Hepatic stellate cell (primary cell): Measurements from ENCODE around the gene MOSPD3.

ENCODE experiments used
- DNase-seq: peaks from one replicate; pipeline ENCODE4 v3.0.0; 2011; ENCODE audit warnings: low spot score

The MOSPD3 gene

DNA sequence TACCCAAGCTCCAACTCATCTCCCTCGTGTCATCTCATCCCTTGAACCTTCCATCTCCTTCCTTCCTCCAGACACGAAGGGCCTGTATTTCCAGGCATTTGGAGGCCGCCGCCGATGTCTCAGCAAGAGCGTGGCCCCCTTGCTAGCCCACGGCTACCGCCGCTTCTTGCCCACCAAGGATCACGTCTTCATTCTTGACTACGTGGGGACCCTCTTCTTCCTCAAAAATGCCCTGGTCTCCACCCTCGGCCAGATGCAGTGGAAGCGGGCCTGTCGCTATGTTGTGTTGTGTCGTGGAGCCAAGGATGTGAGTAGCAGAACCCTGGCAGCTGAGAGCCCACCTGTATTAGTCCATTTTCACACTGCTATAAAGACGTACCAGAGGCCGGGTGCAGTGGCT lies 20.7 kb upstream of the MOSPD3 start:
- DNase-seq, result no peak

- DNase-seq, result no peak
These were observed 17.2 kb upstream of the MOSPD3 start for GRCh38 chr7:100595188-100595587.

- DNase-seq, result no peak
These were observed 13.9 kb upstream of the MOSPD3 start for GRCh38 chr7:100598425-100598824.

GRCh38 chr7:100599911-100600729 lies 12.2 kb upstream of the MOSPD3 start:
- no peak for DNase-seq

DNA sequence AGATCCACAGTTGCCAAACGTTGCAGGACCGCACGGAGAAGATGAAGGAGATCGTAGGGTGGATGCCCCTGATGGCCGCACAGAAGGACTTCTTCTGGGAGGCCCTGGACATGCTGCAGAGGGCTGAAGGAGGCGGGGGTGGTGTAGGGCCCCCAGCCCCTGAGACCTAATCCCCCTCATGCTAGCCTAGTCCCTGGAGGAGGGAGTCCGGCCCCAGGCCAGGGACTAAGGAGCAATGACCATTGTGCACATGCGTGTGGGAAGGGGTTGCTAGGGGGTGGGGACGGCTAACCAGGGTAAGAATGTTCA lies 11.7 kb upstream of the MOSPD3 start:
- DNase-seq, result no peak

DNA sequence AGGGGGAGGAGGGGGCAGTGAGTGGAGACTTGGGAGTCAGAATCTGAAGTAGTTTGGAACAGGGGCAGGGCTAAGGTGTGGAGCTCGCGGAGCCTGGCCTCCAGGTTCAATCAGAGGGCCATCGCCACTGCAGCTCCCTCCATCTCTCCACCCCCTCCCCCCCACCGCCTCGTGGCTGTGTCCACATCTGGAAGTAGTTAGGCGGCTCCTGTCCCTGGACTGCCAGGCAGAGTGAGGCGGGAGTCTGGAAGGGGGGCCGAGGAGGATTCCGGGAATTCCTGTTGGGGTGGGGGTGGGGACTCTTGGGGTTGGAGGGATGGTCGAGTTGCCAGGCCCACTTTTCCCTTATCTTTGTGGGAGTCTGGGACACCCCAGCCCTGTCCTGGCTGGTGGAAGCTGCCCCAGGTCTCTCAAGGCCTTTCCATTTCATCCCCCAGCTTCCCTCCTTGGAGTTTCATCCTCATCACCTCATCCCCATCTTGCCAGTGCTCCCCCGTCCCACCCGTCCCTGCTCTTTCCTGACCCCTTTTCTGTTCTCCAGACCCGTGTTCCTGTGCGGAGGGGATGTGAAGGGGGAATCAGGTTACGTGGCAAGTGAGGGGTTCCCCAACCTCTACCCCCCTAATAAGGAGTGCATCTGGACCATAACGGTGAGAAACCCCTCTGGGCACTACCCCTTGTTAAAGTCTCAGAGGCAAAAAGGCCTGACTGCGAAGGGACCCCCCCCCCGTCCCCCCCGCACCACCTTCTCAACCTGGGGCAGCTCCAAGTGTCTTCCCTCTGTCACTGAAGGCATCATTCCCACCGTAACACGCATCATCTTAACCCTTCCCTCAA lies 9.2 kb upstream of the MOSPD3 start:
- peak; percentile 93 for DNase-seq

DNA sequence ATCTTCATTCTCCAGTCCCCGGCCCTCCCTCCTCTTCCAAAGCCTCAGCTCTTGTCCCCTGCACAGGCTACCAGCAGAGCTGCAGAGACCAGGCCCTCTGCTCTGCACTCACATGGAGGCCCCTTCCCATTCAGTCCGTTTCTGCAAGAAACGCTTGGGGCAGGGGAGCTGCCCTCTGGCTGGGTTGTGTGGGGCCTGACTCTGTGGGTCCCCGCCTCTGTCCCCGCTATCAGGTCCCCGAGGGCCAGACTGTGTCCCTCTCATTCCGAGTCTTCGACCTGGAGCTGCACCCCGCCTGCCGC lies 8.7 kb upstream of the MOSPD3 start:
- peak; percentile 61 for DNase-seq

- peak; percentile 77 for DNase-seq
These were observed 8.0 kb upstream of the MOSPD3 start for GRCh38 chr7:100604028-100604975.

GRCh38 chr7:100604976-100605911 lies 7.1 kb upstream of the MOSPD3 start:
- no peak for DNase-seq

DNA sequence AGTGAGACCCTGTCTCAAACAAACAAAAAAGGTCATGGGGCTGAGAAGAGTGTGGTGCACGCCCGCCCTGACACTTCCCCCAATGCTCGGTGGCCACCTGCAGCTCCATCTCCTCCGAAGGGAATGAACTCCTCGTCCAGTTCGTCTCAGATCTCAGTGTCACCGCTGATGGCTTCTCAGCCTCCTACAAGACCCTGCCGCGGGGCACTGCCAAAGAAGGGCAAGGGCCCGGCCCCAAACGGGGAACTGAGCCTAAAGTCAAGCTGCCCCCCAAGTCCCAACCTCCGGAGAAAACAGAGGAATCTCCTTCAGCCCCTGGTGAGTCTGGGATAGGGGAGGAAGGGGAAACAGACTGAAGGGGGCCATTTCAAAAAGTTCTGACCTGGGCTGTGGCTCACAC lies 6.0 kb upstream of the MOSPD3 start:
- DNase-seq, result no peak

- DNase-seq, result no peak
These were observed 5.2 kb upstream of the MOSPD3 start for GRCh38 chr7:100607111-100607510.

GRCh38 chr7:100609958-100610357 lies 2.4 kb upstream of the MOSPD3 start:
- no peak for DNase-seq

GRCh38 chr7:100612730-100613390 lies 520 bp downstream of the MOSPD3 start:
- DNase-seq, result no peak

DNA sequence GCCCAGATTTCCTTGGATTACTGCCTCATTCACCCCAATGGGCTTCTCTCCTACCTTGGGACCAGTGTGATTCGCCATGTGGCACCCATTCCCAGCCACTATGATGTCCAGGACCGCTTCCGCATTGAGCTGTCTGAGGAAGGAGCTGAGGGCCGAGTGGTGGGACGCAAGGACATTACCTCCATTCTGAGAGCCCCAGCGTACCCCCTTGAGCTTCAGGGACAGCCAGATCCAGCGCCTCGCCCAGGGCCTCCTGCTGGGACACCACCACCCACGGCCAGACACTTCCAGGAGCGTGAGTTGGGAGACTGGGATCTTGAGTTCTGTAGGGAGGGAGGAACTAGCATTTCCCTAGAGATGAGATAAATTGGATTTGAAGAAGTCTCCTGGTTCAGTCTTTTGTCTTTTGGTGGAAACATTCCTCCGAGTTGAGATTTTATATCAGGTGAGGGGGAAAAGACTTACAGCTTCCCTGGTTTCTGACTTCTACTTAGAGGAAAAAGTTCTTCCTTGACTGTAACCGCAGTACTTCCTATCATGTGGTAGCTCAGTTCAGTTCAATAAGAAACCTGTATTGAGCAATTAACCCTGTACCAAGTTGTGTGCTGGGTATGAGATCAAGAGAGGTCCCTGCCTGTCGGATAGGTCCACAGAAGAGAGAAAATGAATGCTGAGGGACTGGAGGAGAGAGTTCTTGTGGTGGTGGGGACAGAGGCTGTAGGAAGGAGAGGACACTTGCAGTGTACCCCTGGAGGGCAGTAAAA lies 1.3 kb downstream of the MOSPD3 start:
- no peak for DNase-seq

DNA sequence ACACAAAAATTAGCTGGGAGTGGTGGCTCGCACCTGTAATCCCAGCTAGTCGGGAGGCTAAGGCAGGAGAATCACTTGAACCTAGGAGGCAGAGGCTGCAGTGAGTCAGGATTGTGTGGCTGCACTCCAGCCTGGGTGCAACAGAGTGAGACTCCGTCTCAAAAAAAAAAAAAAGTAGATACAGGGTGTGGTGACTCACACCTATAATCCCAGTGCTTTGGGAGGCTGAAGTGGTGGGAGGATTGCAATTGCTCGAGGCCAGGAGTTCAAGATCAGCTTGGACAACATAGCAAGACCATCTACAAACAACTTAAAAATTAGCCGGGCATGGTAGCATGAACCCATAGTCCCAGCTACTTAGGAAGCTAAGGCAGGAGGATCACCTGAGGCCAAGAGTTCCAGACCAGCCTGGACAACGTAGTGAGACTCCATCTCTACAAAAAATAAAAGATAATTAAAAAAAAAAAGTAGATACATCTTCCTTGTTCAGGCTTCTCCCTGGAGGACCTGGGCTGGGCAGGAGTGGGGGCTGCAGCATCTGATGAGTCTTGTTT lies 2.0 kb downstream of the MOSPD3 start:
- DNase-seq, result no peak

DNA sequence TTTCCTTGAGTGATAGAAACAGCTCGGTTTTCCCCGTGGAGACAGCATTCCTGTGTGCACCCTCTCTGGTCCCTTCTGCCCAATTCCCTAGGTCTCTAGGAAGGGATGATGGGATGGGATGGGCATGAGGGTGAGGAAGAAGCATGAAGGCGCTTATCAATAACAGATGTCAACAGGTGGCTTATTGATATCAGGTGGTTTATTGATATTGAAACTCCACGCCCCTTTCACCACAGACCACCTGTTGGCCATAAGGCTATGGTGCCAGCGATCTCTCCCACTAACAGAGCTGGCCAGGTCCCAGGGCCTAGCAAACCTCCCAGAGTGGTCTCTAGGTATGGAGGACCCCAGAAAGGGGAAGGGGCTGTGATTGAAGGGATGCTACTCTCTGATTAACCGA lies 7.9 kb downstream of the MOSPD3 start:
- DNase-seq, result no peak

DNA sequence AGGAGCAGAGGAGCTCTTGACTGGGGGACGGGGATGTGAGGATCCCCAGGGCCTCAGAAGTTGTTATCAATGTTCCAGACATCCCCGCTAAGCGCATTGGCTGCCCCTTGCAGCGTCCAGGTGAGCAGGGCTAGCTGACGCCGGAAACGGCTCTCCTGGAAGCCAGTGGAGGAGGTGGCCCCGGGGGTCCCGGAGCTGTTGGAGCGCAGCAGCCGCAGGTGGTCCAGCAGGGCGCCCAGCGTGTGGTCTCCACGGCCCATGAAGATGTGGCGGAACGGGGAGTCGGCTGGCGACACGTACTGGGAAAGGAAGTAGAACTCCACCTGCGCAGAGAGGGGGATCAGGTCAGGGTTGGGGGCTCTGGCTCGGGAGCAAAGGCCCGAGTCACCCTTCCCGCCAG lies 8.5 kb downstream of the MOSPD3 start:
- DNase-seq, result no peak

DNA sequence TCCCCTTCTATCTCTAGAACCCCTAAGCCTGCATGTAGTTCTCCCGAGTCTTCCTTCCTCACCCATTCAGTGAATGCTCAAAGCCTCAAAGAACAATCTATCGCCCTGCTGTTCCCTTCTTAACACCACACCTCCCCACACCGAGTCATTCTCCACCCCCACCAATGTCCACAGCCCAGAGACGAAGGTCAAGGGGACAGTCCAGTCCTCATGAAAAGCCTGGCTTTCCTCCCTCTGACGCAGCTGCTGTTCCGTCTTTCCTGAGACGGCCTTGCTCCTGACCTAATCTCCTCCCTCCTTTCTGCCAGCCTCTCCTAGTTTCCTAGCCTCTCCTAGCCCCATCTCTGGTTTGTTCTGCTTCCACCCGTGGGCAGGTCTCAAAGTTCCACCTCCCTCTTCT lies 9.2 kb downstream of the MOSPD3 start:
- no peak for DNase-seq

GRCh38 chr7:100623951-100624824 lies 11.8 kb downstream of the MOSPD3 start:
- DNase-seq, result no peak
